Astrocyte (in vitro differentiated cells and primary cell): ENCODE data around the gene CLIP2. TPM values are rescaled to one million over a fixed set of nuclear protein-coding genes. Genes with fewer than 3 reads are reported as not detected.
"Not testable (repeated sequence)": the region's sequence is repeated elsewhere in the genome, so short reads cannot be mapped to it uniquely, and the experiment has no call there.

Experiments
- DNase-seq: peaks from one replicate; pipeline ENCODE4 v3.0.0-alpha.2; 2010; ENCODE audit warnings: low read depth
- FAIRE-seq: peaks from 2 replicates; lab custom pipeline; 2011; peaks lifted over from hg19 to GRCh38; lab: Jason Lieb, UNC
- H2AFZ ChIP-seq: 2 replicates; pipeline ENCODE4 v1.6.0; 2012; ENCODE audit warnings: low read depth, low read length, inconsistent platforms
- H3K27ac ChIP-seq: 2 replicates; pipeline ENCODE4 v1.5.1; 2011; ENCODE audit warnings: low read depth, low read length, inconsistent platforms
- H3K27me3 ChIP-seq: 2 replicates; pipeline ENCODE4 v1.6.0; 2011; ENCODE audit warnings: low read length, inconsistent platforms; ENCODE audit not compliant: insufficient read depth
- H3K36me3 ChIP-seq: 2 replicates; pipeline ENCODE4 v1.5.1; 2011; ENCODE audit warnings: low read length, inconsistent platforms; ENCODE audit not compliant: insufficient read depth
- H3K4me1 ChIP-seq: 2 replicates; pipeline ENCODE4 v1.5.1; 2011; ENCODE audit warnings: low read length, inconsistent platforms; ENCODE audit not compliant: insufficient read depth
- H3K4me2 ChIP-seq: 2 replicates; pipeline ENCODE4 v1.6.0; 2012; ENCODE audit warnings: low read length, inconsistent platforms
- H3K4me3 ChIP-seq: 2 replicates; pipeline ENCODE4 v1.5.1; 2011; ENCODE audit warnings: low read depth, mild to moderate bottlenecking, low read length, inconsistent platforms; ENCODE audit not compliant: insufficient read depth
- H3K79me2 ChIP-seq: 2 replicates; pipeline ENCODE4 v1.6.0; 2012; ENCODE audit warnings: mild to moderate bottlenecking, low read length, inconsistent platforms; ENCODE audit not compliant: insufficient read depth
- H3K9ac ChIP-seq: 2 replicates; pipeline ENCODE4 v1.6.0; 2012; ENCODE audit warnings: mild to moderate bottlenecking, low read length, inconsistent platforms
- H3K9me3 ChIP-seq: 2 replicates; pipeline ENCODE4 v1.5.1; 2012; ENCODE audit warnings: low read depth, mild to moderate bottlenecking, low read length, inconsistent platforms; ENCODE audit not compliant: insufficient read depth
- H4K20me1 ChIP-seq: 2 replicates; pipeline ENCODE4 v1.6.0; 2012; ENCODE audit warnings: low read length, inconsistent platforms; ENCODE audit not compliant: insufficient read depth
- H3K27ac Mint-ChIP-seq: one replicate; pipeline ENCODE4 v1.8.0; 2021; ENCODE audit warnings: mild to moderate bottlenecking, mixed read lengths; ENCODE audit not compliant: unreplicated experiment
- H3K27me3 Mint-ChIP-seq: one replicate; pipeline ENCODE4 v1.8.0; 2021; ENCODE audit warnings: low read depth, mixed read lengths; ENCODE audit not compliant: unreplicated experiment
- H3K36me3 Mint-ChIP-seq: one replicate; pipeline ENCODE4 v1.8.0; 2021; ENCODE audit warnings: low read depth, mixed read lengths; ENCODE audit not compliant: unreplicated experiment
- H3K4me1 Mint-ChIP-seq: one replicate; pipeline ENCODE4 v1.8.0; 2021; ENCODE audit warnings: low read depth, mixed read lengths; ENCODE audit not compliant: unreplicated experiment
- H3K4me3 Mint-ChIP-seq: one replicate; pipeline ENCODE4 v1.8.0; 2021; ENCODE audit warnings: mild to moderate bottlenecking, moderate library complexity, mixed read lengths; ENCODE audit not compliant: unreplicated experiment
- H3K9me3 Mint-ChIP-seq: one replicate; pipeline ENCODE4 v1.8.0; 2021; ENCODE audit warnings: mild to moderate bottlenecking, mixed read lengths; ENCODE audit not compliant: unreplicated experiment
- CTCF ChIP-seq: IDR thresholded peaks from 2 replicates; pipeline ENCODE4 v1.5.1; 2011; ENCODE audit warnings: low read depth, mild to moderate bottlenecking, inconsistent platforms, low read length, moderate library complexity; ENCODE audit not compliant: insufficient read depth
- EZH2 ChIP-seq: IDR thresholded peaks from 2 replicates; pipeline ENCODE4 v1.6.1; 2012; ENCODE audit warnings: mild to moderate bottlenecking, low read length, inconsistent platforms; ENCODE audit not compliant: insufficient read depth
- total RNA-seq: library from RNA; stranded (reverse); gene quantifications from 2 replicates; pipeline ENCODE4 v1.2.1, GENCODE V29; 2021

The CLIP2 gene
- total RNA-seq, 1 donor from 2014 or later = 31.4 TPM

DNA sequence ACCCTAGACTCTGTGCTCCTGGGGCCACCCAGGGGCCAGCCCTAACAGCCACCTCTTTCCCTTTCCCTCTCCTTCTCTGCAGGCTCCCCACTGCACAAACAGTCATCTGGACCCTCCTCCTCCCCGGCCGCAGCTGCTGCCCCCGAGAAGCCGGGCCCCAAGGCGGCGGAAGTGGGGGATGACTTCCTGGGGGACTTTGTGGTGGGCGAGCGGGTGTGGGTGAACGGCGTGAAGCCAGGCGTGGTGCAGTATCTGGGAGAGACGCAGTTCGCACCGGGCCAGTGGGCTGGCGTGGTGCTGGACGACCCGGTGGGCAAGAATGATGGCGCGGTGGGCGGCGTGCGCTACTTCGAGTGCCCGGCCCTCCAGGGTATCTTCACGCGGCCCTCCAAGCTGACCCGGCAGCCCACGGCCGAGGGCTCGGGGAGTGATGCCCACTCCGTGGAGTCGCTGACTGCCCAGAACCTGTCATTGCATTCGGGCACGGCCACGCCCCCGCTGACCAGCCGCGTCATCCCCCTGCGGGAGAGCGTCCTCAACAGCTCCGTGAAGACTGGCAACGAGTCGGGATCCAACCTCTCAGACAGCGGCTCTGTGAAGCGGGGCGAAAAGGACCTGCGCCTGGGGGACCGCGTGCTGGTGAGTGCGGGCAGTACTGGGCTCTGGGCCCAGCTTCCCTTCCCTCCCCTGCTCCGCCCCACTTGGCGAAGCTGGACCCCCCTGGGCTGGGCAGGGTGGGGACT is 49.3 kb downstream of the CLIP2 start:
- Mint-ChIP-seq H3K36me3 (peaks cover 18% of the 10 kb centered on the region), H3K9me3 (peaks cover 2% of the 10 kb centered on the region), H3K4me3 (no peak overlapping the region), H3K4me1 (peaks cover 7% of the 10 kb centered on the region), H3K27ac (no peak overlapping the region), H3K27me3 (no peaks in the 10 kb centered on the region)
- H3K79me2 ChIP-seq = no peaks in the 10 kb centered on the region
- TF ChIP-seq CTCF = no peak
- no peak for TF ChIP-seq EZH2
- FAIRE-seq (no peak), DNase-seq (no peak)
- no peaks in the 10 kb centered on the region for H3K27me3 ChIP-seq
- no peak overlapping the region for H3K4me3 ChIP-seq
- peaks cover 7% of the 10 kb centered on the region for H3K4me1 ChIP-seq
- H3K36me3 ChIP-seq = no peaks in the 10 kb centered on the region
- no peak overlapping the region for H3K9ac ChIP-seq
- H4K20me1 ChIP-seq = peaks cover 17% of the 10 kb centered on the region
- no peak overlapping the region for H3K27ac ChIP-seq
- no peak overlapping the region for H3K4me2 ChIP-seq
- no peak overlapping the region for H2AFZ ChIP-seq
- no peaks in the 10 kb centered on the region for H3K9me3 ChIP-seq

GRCh38 chr7:74339648-74340047 is 50.4 kb downstream of the CLIP2 start:
- H3K27ac Mint-ChIP-seq, H3K9ac ChIP-seq, H3K4me2 ChIP-seq, H3K27me3 ChIP-seq, FAIRE-seq, H3K36me3 ChIP-seq, H3K4me3 Mint-ChIP-seq, H2AFZ ChIP-seq, H3K27me3 Mint-ChIP-seq, DNase-seq, H3K79me2 ChIP-seq, H3K4me1 ChIP-seq, H3K4me3 ChIP-seq, H3K9me3 ChIP-seq, H3K9me3 Mint-ChIP-seq, H3K27ac ChIP-seq: not testable (repeated sequence)
- H4K20me1 ChIP-seq = peaks cover 20% of the 10 kb centered on the region
- H3K36me3 Mint-ChIP-seq = peaks cover 13% of the 10 kb centered on the region
- H3K4me1 Mint-ChIP-seq = peaks cover 11% of the 10 kb centered on the region

GRCh38 chr7:74343281-74344131 is 54.3 kb downstream of the CLIP2 start:
- H3K4me3 ChIP-seq = no peak overlapping the region
- FAIRE-seq = peak; percentile 45
- H3K79me2 ChIP-seq = peaks cover 8% of the 10 kb centered on the region
- peaks cover 19% of the 10 kb centered on the region for H4K20me1 ChIP-seq
- no peak for TF ChIP-seq CTCF
- TF ChIP-seq EZH2 = no peak
- peak overlapping the region; percentile 42 for H3K27ac ChIP-seq
- peak overlapping the region; percentile 64 for H3K4me2 ChIP-seq
- H3K4me3 Mint-ChIP-seq = peak overlapping the region; percentile 14
- peaks cover 4% of the 10 kb centered on the region for H3K9me3 Mint-ChIP-seq
- H3K9me3 ChIP-seq = no peaks in the 10 kb centered on the region
- H3K27me3 Mint-ChIP-seq = no peaks in the 10 kb centered on the region
- peak overlapping the region; percentile 62 for H3K27ac Mint-ChIP-seq
- H3K9ac ChIP-seq = peak overlapping the region; percentile 40
- no peak overlapping the region for H2AFZ ChIP-seq
- peak; percentile 81 for DNase-seq
- H3K36me3 Mint-ChIP-seq = peaks cover 16% of the 10 kb centered on the region
- H3K4me1 Mint-ChIP-seq = peaks cover 11% of the 10 kb centered on the region
- H3K27me3 ChIP-seq = no peaks in the 10 kb centered on the region
- no peaks in the 10 kb centered on the region for H3K36me3 ChIP-seq
- H3K4me1 ChIP-seq = peaks cover 8% of the 10 kb centered on the region
